HG03575 (cell line): ENCODE results near the gene ABI1.
A peak's percentile ranks its signal among the peaks of the same experiment; 100 is the strongest.

Source experiments
- ATAC-seq: cut with Tn5 transposase; IDR thresholded peaks from one replicate; pipeline ENCODE4 v1.9.1; 2021; ENCODE audit not compliant: unreplicated experiment, insufficient number of reproducible peaks, low FRiP score; ENCODE audit errors: extremely low read depth

The ABI1 gene

DNA sequence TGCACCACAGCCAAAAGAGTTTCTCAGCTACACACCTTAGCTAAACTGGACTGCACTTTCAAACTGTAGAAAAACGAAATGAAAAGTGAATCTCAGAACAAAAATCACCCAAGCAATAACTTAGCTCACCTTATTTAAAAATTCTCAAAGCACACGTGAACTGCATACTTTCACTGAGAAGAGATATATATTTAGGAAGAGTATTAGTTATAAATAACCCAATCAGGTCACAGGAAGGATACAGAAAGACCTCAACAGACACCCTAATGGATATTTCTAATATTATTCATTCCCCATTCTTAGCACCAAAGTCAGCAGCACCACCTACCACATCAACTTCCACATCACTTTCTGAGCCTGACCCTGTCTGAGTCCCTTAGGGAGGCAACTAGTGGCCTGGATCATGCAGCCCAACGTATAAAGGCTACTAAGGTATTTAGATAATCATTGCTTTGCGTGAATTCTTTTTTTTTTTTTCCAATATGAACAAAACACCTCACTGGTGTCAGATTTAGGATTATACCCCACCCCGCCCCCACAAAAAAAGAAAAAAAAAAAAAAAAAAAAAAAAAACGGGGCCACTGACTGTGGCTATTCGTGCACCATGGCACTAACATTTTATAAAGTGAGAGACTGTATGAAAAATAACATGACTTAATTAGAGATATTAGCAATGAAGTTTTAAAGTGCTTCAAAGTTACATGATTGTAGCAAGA, 2.6 kb downstream of the ABI1 start:
- peak; percentile 27 for ATAC-seq

DNA sequence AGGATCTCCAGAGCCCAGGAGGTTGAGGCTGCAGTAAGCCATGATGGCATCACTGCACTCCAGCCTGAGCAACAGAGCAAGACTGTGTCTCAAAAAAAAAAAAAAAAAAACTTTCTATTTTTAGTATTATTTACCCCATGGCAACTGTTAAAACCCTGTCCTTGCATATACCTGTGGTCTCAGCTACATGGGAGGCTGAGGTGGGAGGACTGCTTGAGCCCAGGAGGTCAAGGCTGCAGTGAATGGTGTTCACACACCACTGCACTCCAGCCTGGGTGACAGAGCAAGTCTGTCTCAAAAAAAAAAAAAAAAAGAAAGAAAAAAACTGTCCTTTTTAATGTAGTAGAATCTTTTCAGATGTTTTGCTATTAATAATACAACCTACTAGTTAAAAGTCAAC, 3.2 kb downstream of the ABI1 start:
- peak; percentile 12 for ATAC-seq

DNA sequence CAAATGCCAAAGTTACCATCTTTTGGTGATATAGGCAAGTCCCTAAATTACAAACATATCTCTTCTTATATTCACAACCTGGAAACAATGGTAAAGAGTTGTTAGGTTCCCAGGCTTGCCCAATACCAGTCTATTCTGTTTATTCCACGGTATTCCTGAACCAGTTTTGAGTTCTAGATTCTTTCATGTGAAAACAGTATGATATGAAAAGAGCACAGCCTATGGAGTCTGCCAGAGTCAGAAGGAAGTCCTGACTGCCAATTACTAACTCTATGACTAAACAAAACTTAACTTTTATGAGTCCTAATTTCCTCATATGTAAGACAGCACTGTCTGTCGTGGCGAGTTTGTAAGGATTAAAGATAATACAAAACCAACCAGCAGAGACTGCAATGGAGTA, 5.6 kb downstream of the ABI1 start:
- ATAC-seq: no peak

DNA sequence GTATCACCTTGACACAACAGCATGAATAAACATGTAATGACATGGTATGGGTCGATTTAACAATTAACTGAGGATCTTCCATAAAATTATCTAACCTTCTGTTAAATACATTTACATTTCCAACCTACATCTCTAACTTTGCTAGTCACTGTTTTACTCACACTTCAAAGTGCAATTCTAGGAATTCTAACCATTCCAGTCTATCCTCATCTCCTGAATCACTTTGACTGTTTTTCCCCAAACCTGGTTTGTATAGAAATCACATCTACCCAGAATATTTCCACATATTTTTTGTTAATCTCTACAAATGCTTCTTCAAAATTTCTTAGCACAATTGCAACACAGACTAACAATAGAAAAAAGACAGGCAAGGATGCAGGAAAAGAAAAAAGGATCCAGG, 6.2 kb downstream of the ABI1 start:
- no peak for ATAC-seq

DNA sequence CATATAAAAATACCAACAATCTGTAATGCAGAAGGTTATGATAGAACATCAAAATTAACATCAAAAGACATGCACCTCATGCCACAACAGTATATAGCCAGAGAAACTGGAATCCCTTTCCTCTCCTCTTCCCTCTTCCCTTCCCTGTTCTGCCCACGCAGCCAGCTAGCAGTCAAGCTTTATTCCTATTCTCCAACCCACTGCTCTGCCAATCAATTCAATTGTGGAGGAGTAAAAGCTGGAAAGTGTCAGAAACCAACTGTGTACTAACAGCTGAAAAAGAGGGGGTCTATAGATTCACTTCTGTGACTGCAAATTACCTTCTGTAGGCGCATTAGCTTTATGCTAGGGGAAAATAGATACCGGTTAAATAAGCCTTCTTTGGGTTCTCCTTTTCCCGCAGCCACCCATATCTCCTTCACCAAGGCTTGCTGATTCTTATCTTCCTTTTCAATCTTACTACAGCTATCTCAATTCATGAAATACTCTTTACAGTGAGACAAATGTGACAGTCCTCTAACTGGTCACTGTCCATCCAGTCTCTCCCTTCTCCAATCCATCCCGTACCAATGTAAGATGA, 16.3 kb downstream of the ABI1 start:
- ATAC-seq: no peak

DNA sequence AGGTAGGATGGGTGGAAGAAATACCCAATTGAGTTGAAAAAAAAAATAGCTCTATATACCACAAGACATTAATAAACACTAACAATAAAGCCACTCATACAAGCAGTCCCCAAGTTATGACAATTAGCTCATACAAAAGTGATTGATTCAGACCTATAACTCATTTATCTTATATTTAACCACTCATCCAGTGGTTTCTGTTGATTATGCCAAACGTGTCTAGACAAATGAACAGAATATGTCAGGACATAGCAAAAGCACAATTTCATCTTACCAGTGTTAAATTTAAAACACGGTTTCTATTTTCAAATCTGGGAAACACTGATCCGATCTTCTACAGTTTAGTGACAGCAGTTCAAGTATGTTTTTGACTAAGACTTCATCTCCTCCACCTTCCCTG, 17.0 kb downstream of the ABI1 start:
- no peak for ATAC-seq

DNA sequence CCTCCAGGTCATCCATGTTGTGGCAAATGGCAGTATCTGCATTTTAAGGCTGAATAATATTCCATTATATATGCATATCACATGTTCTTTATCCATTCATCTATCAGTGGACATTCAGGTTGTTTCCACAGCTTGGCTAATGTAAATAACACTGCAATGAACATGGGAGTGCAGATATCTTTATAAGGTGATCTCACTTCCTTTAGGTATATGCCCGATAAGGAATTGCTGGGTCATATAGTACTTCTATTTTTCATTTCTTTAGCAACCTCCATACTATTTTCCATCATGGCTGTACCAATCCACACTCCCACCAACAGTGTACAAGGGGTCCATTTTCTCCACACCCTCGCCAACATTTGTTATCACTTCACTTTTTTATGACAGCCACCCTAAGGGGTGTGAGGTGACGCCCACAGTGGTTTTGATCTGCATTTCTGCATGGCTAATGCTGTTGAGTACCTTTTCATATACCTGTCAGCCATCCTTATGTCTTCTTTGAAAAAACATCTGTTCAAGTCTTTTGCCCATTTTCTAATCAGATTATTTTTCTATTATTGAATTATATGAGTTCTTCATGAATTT, 18.9 kb downstream of the ABI1 start:
- ATAC-seq: no peak

DNA sequence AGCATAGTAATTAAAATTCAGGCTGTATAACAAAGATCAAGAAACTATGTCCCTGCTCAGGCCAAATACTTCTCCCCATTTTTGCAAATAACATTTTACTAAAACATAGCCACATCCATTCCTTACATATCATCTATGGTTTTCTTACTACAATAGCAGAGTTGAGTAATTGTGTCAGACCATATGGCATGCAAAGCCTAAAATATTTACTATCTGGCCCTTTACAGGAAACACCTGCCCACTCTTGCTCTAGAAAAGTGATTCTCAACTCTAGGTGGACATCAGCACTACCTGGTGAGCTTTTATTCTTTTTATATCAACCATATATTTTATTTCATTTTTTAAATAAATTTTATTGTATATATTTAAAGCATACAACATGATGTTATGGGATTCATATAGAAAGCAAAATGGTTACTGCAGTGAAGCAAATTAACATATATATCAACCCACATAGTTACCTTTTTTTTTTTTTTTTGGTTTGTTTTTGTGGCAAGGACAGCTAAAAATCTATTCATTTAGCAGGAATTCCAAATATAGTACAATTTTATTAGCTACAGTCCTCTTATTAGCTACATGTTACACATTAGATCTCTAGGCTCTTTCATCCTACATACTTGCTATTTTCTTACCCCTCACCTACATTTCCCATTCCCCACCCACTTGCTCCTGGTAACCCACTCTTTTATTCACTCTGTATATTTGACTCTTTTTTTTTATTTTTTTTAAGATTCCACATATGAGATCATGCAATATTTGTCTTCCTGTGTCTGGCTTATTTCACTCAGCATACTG, 19.6 kb downstream of the ABI1 start:
- peak; percentile 51 for ATAC-seq

DNA sequence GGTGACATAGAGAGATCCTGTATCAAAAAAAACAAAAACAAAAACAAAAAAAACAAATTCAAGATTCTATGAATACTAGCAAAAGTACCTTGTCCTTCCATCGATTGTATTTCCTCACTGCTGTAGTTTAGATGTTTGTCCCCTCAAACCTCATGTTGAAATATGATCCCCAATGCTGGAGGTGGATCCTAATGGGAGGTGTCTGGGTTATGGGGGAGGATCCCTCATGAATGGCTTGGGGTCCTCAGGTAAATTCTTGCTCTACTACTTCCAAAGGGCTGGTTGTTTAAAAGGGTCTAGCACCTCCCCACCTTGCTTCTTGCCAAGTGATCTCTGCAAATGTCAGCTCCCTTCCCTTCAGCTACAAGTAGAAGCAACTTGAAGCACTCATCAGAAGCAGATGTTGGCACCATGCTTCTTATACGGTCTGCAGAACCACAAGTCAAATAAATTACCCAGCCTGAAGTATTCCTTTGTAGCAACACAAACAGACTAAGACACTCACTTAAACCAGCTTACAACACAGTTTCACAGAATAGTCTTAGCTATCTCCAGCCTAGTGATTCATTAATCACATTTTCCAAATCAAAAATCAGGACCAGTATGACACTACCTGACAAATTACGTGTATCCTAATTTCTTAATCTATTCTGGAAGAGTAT, 20.7 kb downstream of the ABI1 start:
- ATAC-seq: no peak

DNA sequence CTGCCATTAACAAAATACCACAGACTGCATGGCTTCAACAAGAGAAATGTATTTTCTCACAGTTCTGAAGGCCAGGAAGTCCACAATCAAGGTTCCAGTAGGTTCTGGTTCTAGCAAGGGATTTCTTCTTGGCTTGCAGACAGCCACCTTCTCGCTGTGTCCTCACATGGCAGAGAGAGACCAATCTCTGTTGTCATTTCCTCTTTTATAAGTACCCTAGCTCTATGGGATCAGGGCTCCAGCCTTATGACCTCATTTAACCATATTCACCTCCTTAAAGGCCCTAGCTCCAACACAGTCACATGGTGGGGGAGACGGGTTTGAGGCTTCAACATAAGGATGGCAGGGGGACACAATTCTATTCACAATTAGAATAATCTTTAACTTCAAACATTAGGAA, 23.6 kb downstream of the ABI1 start:
- ATAC-seq: no peak

DNA sequence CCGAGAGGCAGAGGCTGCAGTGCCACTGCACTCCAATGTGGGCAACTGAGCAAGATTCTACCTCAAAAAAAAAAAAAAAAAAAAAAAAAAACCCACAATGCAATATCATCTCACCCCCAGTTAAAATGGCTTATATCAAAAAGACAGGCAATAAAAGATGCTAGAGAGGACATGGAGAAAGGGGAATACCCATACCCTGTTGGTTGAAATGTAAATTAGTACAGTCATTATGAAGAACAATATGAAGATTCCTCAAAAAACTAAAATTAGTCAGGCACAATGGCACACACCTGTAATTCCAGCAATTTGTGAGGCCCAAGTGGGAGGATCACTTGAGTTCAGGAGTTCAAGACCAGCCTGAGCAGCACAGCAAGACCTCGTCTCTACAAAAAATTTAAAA, 25.7 kb downstream of the ABI1 start:
- ATAC-seq: no peak

DNA sequence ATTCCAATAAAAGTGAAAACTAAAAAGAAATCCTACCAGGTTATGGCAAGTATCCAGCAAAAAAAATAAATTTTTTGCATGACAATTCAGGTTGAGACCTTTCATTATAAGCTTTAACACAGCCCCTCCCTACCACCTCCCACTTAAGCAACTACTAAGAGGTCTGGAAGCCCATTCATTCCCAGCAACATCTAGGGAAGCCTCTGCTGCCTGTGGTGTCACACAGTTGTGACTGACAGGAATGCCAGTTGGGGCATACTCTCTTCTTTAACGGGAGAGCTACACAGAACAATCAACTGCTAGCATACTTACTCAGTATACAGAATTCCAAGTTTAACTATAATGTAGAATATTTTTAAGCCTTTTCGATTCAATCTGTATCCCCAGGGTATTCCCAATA, 27.8 kb downstream of the ABI1 start:
- no peak for ATAC-seq

DNA sequence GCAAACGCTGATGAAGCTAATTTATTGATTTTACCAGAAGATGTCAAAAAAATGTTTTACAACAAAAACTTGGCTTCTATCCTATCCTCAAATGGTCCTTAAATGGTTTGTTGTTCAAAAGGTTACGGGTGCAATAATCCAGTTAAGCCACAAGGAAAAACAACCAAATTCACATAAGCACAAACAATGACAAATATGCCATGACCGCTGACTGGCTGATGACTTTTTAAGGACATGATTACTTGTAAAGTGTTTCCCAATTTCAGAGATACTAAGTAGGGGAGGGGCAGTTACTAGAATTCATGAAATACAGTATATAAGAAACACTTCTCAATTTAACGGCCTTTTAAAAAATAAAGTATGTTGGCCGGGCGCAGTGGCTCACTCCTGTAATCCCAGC, 28.8 kb downstream of the ABI1 start:
- ATAC-seq: no peak

DNA sequence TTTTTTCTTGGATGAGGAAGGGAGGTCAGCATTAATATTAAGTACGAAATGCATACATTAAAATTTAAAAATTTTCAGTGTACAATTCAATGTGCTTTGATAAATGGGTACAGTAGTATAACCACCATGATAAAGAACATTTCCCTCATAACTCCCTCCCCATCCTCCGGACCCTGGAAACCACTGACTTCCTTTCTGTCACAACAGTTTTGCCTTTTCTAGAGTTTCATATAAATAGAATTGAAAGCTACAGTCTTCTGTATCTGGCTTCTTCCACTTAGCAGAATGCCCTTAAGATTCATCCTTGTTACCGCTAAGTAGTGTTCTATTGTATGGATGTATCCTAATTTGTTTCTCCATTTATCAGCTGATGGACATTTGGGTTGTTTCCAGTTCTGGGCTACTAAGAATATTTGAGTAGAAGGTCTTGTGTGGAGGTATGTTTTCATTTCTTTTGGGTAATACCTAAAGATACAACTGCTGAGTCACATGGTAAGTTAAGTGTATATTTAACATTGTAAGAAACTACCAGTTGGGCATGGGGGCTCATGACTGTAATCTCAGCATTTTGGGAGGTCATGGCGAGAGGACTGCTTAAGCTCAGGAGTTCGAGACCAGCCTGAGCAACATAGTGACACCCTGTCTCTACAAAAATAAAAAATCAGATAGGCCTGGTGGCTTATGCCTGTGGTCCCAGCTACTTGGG, 30.8 kb downstream of the ABI1 start:
- no peak for ATAC-seq

DNA sequence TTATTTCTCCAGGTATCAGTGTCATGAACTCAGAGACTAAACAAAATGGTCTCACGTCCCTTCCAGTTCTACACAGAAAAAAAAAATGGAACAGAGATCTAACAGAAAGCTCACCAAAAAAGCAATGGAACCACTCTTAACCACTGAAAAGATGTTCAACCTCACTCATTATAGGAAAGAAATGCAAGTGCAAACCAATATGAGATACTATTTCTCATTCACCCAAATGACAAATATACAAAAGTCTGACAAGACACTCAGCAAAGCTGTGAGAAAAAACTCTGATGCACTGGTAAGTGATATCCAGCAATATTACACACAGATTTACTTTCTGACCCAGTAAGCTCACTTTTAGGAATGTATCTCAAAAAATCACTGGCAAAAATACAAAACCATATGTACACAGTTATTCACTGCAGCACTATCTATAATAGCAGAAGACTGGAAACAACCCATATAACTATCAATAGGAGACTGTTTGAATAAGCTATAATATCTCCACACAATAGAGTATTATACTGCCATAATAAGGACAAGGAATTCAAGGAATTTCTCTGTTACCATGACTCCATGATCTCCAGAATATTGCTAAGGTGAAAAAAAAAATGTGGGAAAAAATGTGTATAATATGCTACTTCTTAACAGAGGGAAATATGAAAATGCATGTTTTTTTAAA, 36.6 kb downstream of the ABI1 start:
- ATAC-seq: no peak

DNA sequence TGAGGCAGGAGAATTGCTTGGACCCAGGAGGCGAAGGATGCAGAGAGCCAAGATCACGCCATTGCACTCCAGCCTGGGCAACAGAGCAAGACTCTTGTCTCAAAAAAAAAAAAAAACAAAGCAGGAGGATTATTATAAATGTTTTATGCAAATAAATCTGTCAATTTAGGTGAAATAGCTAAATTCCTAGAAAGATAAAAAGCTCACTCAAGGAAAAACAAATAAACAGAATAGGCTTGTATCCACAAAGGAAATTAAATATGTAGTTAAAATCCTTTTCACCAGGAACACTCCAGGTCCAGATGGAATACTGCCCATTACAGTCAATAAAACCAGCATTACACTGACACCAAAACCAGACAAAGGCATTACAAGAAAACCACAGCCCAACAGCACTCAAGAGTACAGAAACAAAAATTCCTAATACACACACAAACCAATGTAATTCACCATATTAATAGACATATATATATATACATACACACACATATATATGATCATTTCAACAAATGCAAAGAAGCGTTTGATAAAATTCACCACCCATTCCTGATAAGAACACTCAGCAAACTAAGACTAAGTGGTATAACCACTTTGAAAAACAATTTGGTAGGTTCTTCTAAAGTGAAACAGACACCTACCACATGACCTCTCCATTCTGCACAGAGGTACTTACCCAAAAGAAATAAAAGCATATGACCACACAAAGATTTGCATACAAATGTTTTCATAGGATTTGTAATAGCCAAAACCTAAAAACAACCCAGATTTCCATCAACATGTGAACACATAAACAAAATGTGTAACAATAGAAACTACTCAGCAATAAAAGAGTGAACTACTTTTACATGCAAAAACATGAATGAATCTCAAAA, 38.8 kb downstream of the ABI1 start:
- no peak for ATAC-seq

DNA sequence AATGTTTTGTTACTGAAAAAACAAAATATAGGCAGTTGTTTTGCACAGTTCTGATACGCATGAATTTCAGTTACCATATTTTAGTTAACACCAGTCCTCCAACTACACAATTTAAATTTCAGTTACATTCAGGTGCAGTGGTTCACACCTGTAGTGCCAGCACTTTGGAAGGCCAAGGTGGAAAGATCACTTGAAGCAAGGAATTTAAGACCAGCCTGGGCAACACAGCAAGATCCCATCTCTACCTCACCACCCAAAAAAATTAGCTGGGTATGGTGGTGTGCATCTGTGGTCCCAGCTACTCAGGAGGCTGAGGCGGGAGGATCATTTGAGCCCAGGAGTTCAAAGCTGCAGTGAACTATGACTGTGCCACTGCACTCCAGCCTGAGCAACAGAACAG, 45.3 kb downstream of the ABI1 start:
- no peak for ATAC-seq
